MM.1S (cell line): ENCODE measurements around the gene MISP.
A peak's percentile ranks its signal among the peaks of the same experiment; 100 is the strongest.
"Not testable (repeated sequence)": the region's sequence is repeated elsewhere in the genome, so short reads cannot be mapped to it uniquely, and the experiment has no call there.

Experiments used
- DNase-seq: peaks from one replicate; pipeline ENCODE4 v3.0.0-alpha.2; 2015
- H2AFZ ChIP-seq: fragments of 300-600 bp; sonication (generic); 2 replicates; pipeline ENCODE4 v1.6.0; 2016; ENCODE audit warnings: antibody characterized with exemption, low read length
- H3F3A ChIP-seq: fragments of 300-600 bp; sonication (generic); 2 replicates; pipeline ENCODE4 v1.6.1; 2016; ENCODE audit warnings: mild to moderate bottlenecking, antibody characterized with exemption, low read length, moderate library complexity, mixed read lengths; ENCODE audit not compliant: insufficient read depth
- H3K27ac ChIP-seq: fragments of 300-600 bp; sonication (generic); 2 replicates; pipeline ENCODE4 v1.5.1; 2016; ENCODE audit warnings: mild to moderate bottlenecking, low read length
- H3K27me3 ChIP-seq: fragments of 300-600 bp; sonication (generic); replicated peaks from 2 replicates; pipeline ENCODE4 v1.6.0; 2016; ENCODE audit warnings: low read length; ENCODE audit not compliant: insufficient read depth
- H3K36me3 ChIP-seq: fragments of 300-600 bp; sonication (generic); replicated peaks from 2 replicates; pipeline ENCODE4 v1.6.1; 2016; ENCODE audit warnings: mild to moderate bottlenecking, low read length, mixed read lengths; ENCODE audit not compliant: insufficient read depth
- H3K4me1 ChIP-seq: fragments of 300-600 bp; sonication (generic); 2 replicates; pipeline ENCODE4 v1.6.1; 2016; ENCODE audit warnings: low read length, mixed read lengths
- H3K4me2 ChIP-seq: fragments of 300-600 bp; sonication (generic); 2 replicates; pipeline ENCODE4 v1.6.0; 2016; ENCODE audit warnings: low read depth, low read length
- H3K4me3 ChIP-seq: fragments of 300-600 bp; sonication (generic); 2 replicates; pipeline ENCODE4 v1.5.1; 2016; ENCODE audit warnings: low read length, mixed read lengths
- H3K79me2 ChIP-seq: fragments of 300-600 bp; sonication (generic); 2 replicates; pipeline ENCODE4 v1.6.1; 2016; ENCODE audit warnings: mixed run types, low read length, mixed read lengths
- H3K9ac ChIP-seq: fragments of 300-600 bp; sonication (generic); 2 replicates; pipeline ENCODE4 v1.6.1; 2016; ENCODE audit warnings: low read length, mixed read lengths
- H3K9me2 ChIP-seq: fragments of 300-600 bp; sonication (generic); replicated peaks from 2 replicates; pipeline ENCODE4 v1.6.1; 2016; ENCODE audit warnings: mild to moderate bottlenecking, low read length, mixed read lengths; ENCODE audit not compliant: insufficient read depth
- H3K9me3 ChIP-seq: fragments of 300-600 bp; sonication (generic); replicated peaks from 2 replicates; pipeline ENCODE4 v1.6.1; 2016; ENCODE audit warnings: mild to moderate bottlenecking, low read length, mixed read lengths; ENCODE audit not compliant: insufficient read depth
- H4K20me1 ChIP-seq: fragments of 300-600 bp; sonication (generic); 2 replicates; pipeline ENCODE4 v1.6.1; 2016; ENCODE audit warnings: mild to moderate bottlenecking, low read length, moderate library complexity, mixed read lengths; ENCODE audit not compliant: insufficient read depth
- EZH2 ChIP-seq: fragments of 300-600 bp; sonication (generic); optimal IDR thresholded peaks from 2 replicates; pipeline ENCODE3; 2017; ENCODE audit warnings: low read depth, mild to moderate bottlenecking, antibody characterized with exemption, low read length, mixed read lengths
- EZH2phosphoT487 ChIP-seq: fragments of 300-600 bp; sonication (generic); IDR thresholded peaks from 2 replicates; pipeline ENCODE4 v1.6.1; 2018; ENCODE audit warnings: antibody characterized with exemption, low read length
- TF ChIP-seq, protein P1 (sequence below): fragments of 300-600 bp; sonication (generic); IDR thresholded peaks from 2 replicates; pipeline ENCODE4 v1.5.1; 2016; ENCODE audit warnings: antibody characterized with exemption, low read length, mixed read lengths

The MISP gene

DNA sequence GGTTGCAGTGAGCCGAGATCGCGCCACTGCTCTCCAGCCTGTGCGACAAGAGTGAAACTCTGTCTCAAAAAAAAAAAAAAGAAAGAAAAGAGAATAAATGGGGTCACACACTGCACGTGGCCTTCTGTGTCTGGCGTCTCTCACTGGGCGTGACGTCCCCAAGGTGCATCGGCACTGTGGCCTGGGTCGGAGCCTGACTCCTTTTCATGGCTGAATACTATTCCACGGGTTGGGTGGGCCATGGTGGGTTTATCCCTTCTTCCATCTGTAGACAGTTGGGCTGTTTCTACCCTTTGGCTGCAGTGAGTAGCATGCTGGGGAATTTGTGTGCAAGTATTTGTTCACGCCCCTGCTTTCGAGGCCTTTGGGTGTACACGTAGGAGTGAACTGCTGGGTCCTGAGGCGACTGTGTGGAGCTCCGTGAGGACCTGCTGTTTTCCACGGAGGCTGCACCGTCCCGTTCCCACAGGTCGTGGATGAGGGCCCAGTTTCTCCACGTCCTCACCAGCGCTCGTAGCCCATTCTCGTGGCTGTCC, 8.3 kb upstream of the MISP start:
- Histone ChIP-seq H3K27me3 (peaks cover 84% of the 10 kb centered on the region), H3F3A (no peaks in the 10 kb centered on the region), H3K79me2 (no peaks in the 10 kb centered on the region), H3K9me3 (no peaks in the 10 kb centered on the region), H3K9ac (no peak overlapping the region), H3K4me1 (no peaks in the 10 kb centered on the region; the same call in 1 of the 2 replicates), H3K9me2 (no peaks in the 10 kb centered on the region), H3K36me3 (no peaks in the 10 kb centered on the region), H2AFZ (no peak overlapping the region), H3K4me3 (no peak overlapping the region), H4K20me1 (no peaks in the 10 kb centered on the region), H3K4me2 (no peak overlapping the region), H3K27ac (no peak overlapping the region)
- TF ChIP-seq EZH2 (no peak), EZH2phosphoT487 (no peak)
- TF ChIP-seq, protein P1, sequence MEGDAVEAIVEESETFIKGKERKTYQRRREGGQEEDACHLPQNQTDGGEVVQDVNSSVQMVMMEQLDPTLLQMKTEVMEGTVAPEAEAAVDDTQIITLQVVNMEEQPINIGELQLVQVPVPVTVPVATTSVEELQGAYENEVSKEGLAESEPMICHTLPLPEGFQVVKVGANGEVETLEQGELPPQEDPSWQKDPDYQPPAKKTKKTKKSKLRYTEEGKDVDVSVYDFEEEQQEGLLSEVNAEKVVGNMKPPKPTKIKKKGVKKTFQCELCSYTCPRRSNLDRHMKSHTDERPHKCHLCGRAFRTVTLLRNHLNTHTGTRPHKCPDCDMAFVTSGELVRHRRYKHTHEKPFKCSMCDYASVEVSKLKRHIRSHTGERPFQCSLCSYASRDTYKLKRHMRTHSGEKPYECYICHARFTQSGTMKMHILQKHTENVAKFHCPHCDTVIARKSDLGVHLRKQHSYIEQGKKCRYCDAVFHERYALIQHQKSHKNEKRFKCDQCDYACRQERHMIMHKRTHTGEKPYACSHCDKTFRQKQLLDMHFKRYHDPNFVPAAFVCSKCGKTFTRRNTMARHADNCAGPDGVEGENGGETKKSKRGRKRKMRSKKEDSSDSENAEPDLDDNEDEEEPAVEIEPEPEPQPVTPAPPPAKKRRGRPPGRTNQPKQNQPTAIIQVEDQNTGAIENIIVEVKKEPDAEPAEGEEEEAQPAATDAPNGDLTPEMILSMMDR: no peak
- no peak for DNase-seq

- Histone ChIP-seq H3K27me3 (peaks cover 85% of the 10 kb centered on the region), H3K9me2 (no peaks in the 10 kb centered on the region), H3K9ac (no peak overlapping the region), H3K27ac (no peak overlapping the region), H3F3A (no peaks in the 10 kb centered on the region), H3K4me1 (no peaks in the 10 kb centered on the region; the same call in 1 of the 2 replicates), H3K4me2 (no peak overlapping the region), H3K36me3 (no peaks in the 10 kb centered on the region), H3K79me2 (no peaks in the 10 kb centered on the region), H4K20me1 (no peaks in the 10 kb centered on the region), H2AFZ (no peak overlapping the region), H3K9me3 (no peaks in the 10 kb centered on the region), H3K4me3 (no peak overlapping the region)
- TF ChIP-seq EZH2phosphoT487: no peak
- TF ChIP-seq, protein P1: no peak
- TF ChIP-seq EZH2: no peak
- DNase-seq: no peak
Measured at GRCh38 chr19:743168-743687, 7.7 kb upstream of the MISP start.

DNA sequence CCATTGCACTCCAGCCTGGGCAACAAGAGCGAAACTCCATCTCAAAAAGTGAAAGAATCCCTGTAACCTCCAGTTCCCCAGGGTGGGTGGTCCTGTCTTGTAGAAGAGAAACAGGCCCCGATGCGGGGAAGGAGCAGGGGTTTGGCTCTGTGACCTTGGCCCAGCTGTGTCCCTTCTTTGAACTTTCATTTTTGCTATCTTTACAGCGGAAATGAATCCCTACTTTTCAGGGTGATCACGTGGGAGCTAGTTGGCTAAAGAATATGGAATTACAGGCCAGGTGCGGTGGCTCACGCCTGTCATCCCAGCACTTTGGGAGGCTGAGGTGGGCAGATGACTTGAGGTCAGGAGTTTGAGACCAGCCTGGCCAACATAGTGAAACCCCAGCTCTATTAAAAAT, 5.8 kb upstream of the MISP start:
- H2AFZ ChIP-seq, H3K9ac ChIP-seq, H4K20me1 ChIP-seq, H3F3A ChIP-seq, H3K9me2 ChIP-seq, H3K9me3 ChIP-seq, H3K79me2 ChIP-seq, H3K4me1 ChIP-seq, H3K36me3 ChIP-seq, H3K27ac ChIP-seq, DNase-seq: not testable (repeated sequence)
- Histone ChIP-seq H3K27me3 (peaks cover 85% of the 10 kb centered on the region), H3K4me2 (peak overlapping the region; percentile 71; the same call in 1 of the 2 replicates), H3K4me3 (peak overlapping the region; percentile 18; the same call in 1 of the 2 replicates)

DNA sequence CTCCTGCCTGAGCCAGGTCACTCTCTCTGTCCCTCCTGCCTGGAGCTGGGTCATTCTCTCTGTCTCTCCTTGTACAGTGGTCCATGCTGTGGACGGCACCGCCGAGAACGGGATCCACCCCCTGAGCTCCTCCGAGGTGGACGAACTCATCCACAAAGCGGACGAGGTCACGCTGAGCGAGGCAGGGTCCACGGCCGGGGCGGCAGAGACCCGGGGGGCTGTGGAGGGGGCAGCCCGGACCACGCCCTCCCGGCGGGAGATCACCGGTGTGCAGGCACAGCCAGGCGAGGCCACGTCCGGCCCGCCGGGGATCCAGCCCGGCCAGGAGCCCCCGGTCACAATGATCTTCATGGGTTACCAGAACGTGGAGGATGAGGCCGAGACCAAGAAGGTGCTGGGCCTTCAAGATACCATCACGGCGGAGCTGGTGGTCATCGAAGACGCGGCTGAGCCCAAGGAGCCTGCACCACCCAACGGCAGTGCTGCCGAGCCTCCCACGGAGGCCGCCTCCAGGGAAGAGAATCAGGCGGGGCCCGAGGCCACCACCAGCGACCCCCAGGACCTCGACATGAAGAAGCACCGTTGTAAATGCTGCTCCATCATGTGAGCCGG, 4.6 kb upstream of the MISP start:
- Histone ChIP-seq H3K36me3 (no peaks in the 10 kb centered on the region), H3F3A (no peaks in the 10 kb centered on the region)

More for the DNA sequence above, 4.6 kb upstream of the MISP start:
- DNase-seq: no peak
- H3K27ac ChIP-seq: no peak overlapping the region
- H3K4me3 ChIP-seq: no peak overlapping the region
- no peaks in the 10 kb centered on the region for H3K9me3 ChIP-seq
- no peaks in the 10 kb centered on the region for H3K9me2 ChIP-seq
- H3K9ac ChIP-seq: no peak overlapping the region
- no peak overlapping the region for H3K4me2 ChIP-seq
- peaks cover 86% of the 10 kb centered on the region for H3K27me3 ChIP-seq
- H4K20me1 ChIP-seq: no peaks in the 10 kb centered on the region
- no peaks in the 10 kb centered on the region; the same call in 1 of the 2 replicates for H3K4me1 ChIP-seq
- TF ChIP-seq, protein P1: no peak
- TF ChIP-seq EZH2phosphoT487: no peak
- TF ChIP-seq EZH2: no peak
- H3K79me2 ChIP-seq: no peaks in the 10 kb centered on the region
- H2AFZ ChIP-seq: no peak overlapping the region
